HG03575 (cell line): ENCODE data around the gene LRRC74B.
"Not testable (repeated sequence)": the region's sequence is repeated elsewhere in the genome, so short reads cannot be mapped to it uniquely, and the experiment has no call there.

Source experiments
- ATAC-seq: cut with Tn5 transposase; IDR thresholded peaks from one replicate; pipeline ENCODE4 v1.9.1; 2021; ENCODE audit not compliant: unreplicated experiment, insufficient number of reproducible peaks, low FRiP score; ENCODE audit errors: extremely low read depth

The LRRC74B gene

GRCh38 chr22:21093555-21094137 is 47.9 kb downstream of the LRRC74B start:
- not testable (repeated sequence) for ATAC-seq

DNA sequence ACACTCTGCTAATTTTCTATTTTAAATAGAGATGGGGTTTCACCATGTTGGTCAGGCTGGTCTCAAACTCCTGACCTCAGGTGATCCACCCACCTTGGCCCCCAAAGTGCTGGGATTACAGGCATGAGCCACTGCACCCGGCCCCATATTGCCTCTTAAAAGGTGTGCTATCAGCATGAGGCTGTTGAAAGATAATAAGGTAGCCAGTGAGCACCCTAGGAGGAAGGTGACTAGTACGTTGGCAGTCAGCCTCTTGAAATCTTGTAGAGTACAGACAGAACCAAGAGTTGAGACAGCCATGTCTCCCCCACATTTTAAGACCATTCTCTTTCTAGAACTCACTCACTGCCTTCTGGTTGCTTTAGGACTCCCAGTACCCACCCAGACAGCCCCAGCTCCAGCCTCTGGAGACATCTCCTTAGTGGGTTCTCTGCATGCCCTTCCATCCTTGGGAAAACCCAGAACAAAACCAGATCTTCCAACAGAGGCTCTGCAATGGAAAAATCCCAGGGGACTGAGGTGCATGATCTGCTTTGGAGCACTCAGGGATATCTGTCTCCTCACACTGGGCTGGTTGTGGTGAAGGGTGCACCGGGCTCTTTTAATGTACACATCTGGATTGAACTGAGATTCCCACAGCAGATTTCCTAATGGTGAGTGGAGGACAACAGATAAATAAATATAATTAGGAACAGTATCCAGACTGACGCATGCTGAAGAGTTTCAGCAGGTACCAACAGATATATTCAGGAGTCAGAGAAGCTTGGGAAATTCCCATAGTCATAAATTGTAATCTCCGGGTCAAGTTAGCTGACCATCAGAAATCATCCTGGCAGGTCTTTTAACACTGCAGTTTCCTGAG is 49.4 kb downstream of the LRRC74B start:
- no peak for ATAC-seq

- no peak for ATAC-seq
These were observed 50.0 kb downstream of the LRRC74B start for GRCh38 chr22:21095773-21096107.

- not testable (repeated sequence) for ATAC-seq
These were observed 51.1 kb downstream of the LRRC74B start for GRCh38 chr22:21096878-21097277.

- no peak for ATAC-seq
These were observed 52.4 kb downstream of the LRRC74B start for GRCh38 chr22:21098099-21098671.

- no peak for ATAC-seq
These were observed 53.8 kb downstream of the LRRC74B start for GRCh38 chr22:21099578-21099977.

- no peak for ATAC-seq
These were observed 54.6 kb downstream of the LRRC74B start for GRCh38 chr22:21100149-21101032.

DNA sequence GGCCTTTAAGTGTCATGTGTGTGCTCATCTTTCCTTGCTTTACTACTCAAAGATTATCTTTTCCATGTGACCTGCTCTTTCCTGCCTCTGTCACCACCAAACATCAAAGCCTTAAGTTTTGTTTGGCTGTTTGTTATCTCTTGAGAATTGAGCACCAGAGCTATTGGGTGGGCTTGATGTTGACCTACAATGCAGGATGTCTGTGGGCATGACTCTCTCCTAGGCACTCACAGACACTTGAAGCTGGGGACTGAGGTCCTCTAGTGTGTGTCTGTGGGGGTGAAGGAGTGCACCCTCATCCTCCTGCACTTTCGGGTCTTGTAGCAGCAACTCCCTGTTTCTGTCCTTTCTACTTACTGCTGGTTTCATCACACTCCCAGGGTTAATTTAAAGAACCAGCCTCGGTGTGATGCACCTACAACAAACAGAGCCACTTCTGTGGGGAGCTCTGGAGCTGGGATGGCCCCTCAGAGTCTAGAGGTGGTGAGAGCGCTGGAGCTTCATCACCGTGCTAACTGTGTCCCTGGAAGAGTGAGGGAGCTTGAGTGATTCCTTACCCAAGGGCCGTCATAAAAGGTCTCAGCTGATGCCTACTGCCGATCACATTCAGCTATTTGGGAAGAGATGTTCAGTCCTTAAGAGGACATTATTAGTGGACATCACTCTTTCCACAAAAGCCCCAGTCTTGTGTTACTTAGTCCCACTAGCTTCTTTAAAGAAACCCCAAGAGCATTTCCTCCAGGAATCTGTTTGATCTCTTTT is 56.3 kb downstream of the LRRC74B start:
- ATAC-seq = no peak

DNA sequence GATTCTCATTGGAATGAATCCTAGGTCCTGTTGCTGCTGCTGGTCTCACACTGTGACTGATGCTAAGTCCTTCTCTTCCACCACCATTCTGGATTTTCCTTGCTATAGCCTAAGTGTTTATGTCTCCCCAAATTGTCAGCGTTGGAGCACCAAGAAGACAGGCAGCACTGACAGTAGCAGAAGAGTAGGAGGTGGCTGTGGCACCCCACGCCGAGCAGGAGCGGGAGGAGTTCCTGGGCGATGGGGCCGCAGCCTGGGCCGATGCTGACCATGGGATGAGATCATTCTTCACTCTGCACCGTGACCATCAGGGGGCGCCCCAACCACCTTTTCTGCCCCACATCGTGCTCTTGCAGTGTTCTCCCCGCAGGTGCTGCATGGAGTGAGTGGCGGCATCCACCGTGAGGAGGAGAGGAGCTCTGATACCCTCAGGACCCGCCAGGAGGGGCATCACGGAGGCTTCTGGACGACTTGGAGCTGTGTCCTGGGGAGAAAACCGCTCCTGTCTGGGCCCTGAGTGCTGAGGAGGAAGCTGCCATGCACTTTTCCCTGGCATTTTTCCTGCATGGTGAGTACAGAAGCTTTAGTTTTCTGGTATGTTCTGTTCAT is 57.0 kb downstream of the LRRC74B start:
- no peak for ATAC-seq

DNA sequence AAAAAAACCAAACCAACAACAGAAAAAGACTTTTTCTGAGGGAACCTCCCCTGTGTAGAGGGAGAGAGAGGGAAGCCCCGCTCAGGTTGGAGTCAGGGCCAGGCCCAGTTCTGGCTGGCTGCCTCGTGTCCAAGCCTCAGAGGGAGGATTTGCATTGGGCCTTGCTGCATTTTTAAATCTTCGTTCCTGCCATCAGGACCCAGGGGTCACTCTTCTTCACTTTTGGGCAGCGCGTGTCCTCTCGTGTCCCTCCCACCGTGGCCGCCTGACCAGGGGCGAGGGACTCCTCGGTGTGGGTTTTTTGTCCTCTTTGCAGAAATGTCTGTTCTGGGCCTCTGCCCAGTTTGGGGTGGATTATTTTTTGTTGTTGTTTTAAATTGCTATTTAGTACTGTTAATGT is 57.9 kb downstream of the LRRC74B start:
- no peak for ATAC-seq

GRCh38 chr22:21104126-21104691 is 58.5 kb downstream of the LRRC74B start:
- ATAC-seq = no peak

DNA sequence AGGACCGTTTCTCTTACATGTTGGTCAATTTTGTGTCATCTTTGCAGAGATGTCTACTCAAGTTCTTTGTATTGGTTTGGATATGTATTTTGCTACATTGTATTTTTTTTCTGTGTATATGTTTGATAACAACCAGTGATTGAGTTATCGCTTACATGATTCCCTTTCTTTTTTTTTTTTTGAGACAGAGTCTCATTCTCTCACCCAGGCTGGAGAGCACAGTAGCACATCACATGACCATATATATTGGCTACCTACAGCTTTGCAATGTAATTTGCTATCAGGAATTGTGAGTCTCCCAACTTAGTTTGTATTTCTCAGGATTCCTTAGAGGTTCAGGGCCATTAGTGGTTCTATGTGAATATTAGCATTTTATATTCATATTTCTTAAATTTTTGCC is 59.5 kb downstream of the LRRC74B start:
- ATAC-seq = no peak

GRCh38 chr22:21106000-21106399 is 60.3 kb downstream of the LRRC74B start:
- ATAC-seq = no peak

DNA sequence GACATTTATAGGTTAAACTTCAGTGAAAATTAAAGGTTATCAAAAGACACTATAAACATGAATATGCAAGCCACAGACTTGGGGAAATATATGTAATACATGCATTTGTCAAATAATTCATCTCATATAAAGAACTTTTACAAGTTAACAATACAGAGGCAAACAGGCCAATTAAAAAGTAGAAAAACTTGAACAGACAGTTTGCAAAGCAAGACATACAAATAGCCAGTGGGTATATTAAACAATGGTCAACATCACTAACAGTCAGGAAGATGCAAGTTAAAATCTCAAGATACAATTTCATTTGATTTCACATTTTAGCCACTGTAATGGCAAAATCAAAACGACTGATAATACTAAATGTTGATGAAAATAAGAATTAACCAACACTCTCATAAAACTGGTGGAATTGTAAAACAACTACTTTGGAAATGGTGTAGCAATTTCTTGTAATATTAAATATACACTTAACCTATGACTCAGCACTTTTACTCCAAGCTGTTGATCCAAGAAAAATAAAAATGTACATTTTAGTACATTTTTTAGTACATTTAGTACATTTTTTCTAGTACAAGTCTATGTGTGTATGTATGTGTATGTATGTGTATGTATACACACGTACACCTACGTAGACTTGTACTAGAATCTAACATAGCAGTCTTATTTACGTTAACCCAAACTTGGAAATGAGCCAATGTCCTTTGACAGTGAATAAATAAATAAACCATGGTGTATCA is 62.8 kb downstream of the LRRC74B start:
- ATAC-seq = no peak
